Esophagus squamous epithelium (tissue), 5 donors: ENCODE results near the gene PEX12. TPM values are rescaled to one million over a fixed set of nuclear protein-coding genes. Genes with fewer than 3 reads are reported as not detected.

Experiments
- DNase-seq: peaks from one replicate; lab custom pipeline; 2025; lab: John Stamatoyannopoulos, UW
- H3K27ac ChIP-seq, 4 donors: fragments of 200-600 bp; sonication (generic); one replicate each; pipeline ENCODE4 v1.5.1; 2016 to 2019; ENCODE audit warnings: mild to moderate bottlenecking in 1 of 4
- H3K27me3 ChIP-seq, 4 donors: fragments of 200-600 bp; sonication (generic); 1 replicate in 3 of 4; 2 replicates in 1 of 4; pipeline versions ENCODE4 v1.5.1 to v1.6.0; 2017 to 2021; ENCODE audit warnings: antibody characterized with exemption in 1 of 4
- H3K36me3 ChIP-seq, 3 donors: fragments of 200-600 bp; sonication (generic); one replicate each; pipeline ENCODE4 v1.5.1; 2016 to 2019
- H3K4me1 ChIP-seq, 3 donors: fragments of 200-600 bp; sonication (generic); one replicate each; pipeline ENCODE4 v1.5.1; 2017 to 2019
- H3K4me3 ChIP-seq, 4 donors: fragments of 200-600 bp; sonication (generic); 1 replicate in 3 of 4; 2 replicates in 1 of 4; pipeline ENCODE4 v1.5.1; 2016 to 2019; ENCODE audit warnings: mild to moderate bottlenecking in 2 of 4, moderate library complexity in 1 of 4
- H3K9me3 ChIP-seq, 3 donors: fragments of 200-600 bp; sonication (generic); one replicate each; pipeline ENCODE4 v1.5.1; 2016 to 2019
- CTCF ChIP-seq, 6 experiments: fragments of 450-650 bp in 4 of 6; fragments of 200-600 bp in 2 of 6; sonication (generic) in 2 of 6; IDR thresholded peaks; one replicate each; pipeline ENCODE4 v1.5.1; 2016 to 2019; ENCODE audit warnings: antibody characterized with exemption in 6 of 6, mild to moderate bottlenecking in 4 of 6, moderate library complexity in 4 of 6
- POLR2A ChIP-seq, 4 donors: fragments of 450-650 bp; IDR thresholded peaks; one replicate each; pipeline ENCODE4 v1.6.1; 2017; ENCODE audit warnings: antibody characterized with exemption in 4 of 4, mild to moderate bottlenecking in 4 of 4, moderate library complexity in 3 of 4
- WGBS, 2 donors: methylation state at CpG; one replicate each; pipeline ENCODE4 v1.1.5; 2018; 5-methylcytosine and 5-hydroxymethylcytosine counted together
- intact Hi-C: fragments of 100-400 bp; cut with DNase I; formaldehyde crosslinking; loops from one replicate; pipeline ENCODE4 v1.15.0; 2022
- total RNA-seq, 4 donors: library from RNA; depleted of rRNA; stranded (reverse); fragments of >200 nt; gene quantifications; one replicate each; pipeline ENCODE4 v1.1.0, GENCODE V29; 2016
- donor health status: DM: yes; HTN: yes; CAD: no.

PEX12 gene
- total RNA-seq, 4 donors from 2014 or later = 0.95 to 4.4 (median 3.6) TPM

GRCh38 chr17:35557353-35557752 is 21.0 kb downstream of the PEX12 start:
- no peaks in the 10 kb centered on the region for H3K4me1 ChIP-seq
- WGBS, 2 donors = 77 to 93% methylated on average over 3 of the region's 3 CpGs
- peaks cover 0 to 71% (median 0%) of the 10 kb centered on the region in 4 donors for H3K27me3 ChIP-seq
- no peak overlapping the region for H3K4me3 ChIP-seq
- H3K27ac ChIP-seq = no peak overlapping the region
- intact Hi-C loops = no loop called here
- no peak for TF ChIP-seq POLR2A (IDR thresholded peaks at IDR 0.05)
- no peak for TF ChIP-seq CTCF (IDR thresholded peaks at IDR 0.05)
- no peak for DNase-seq
- no peaks in the 10 kb centered on the region for H3K36me3 ChIP-seq
- no peaks in the 10 kb centered on the region for H3K9me3 ChIP-seq

GRCh38 chr17:35555691-35556090 is 22.7 kb downstream of the PEX12 start:
- no peak for DNase-seq
- Histone ChIP-seq H3K9me3 (no peaks in the 10 kb centered on the region), H3K27me3 (peaks cover 0 to 74% (median 0%) of the 10 kb centered on the region in 4 donors), H3K4me3 (no peak overlapping the region), H3K27ac (no peak overlapping the region), H3K4me1 (no peaks in the 10 kb centered on the region), H3K36me3 (no peaks in the 10 kb centered on the region)
- intact Hi-C loops = no loop called here
- TF ChIP-seq POLR2A (IDR thresholded peaks at IDR 0.05) = no peak
- TF ChIP-seq CTCF (IDR thresholded peaks at IDR 0.05) = peak in 1 of 6 experiments; percentile 7
- 75 to 80% methylated on average over 5 of the region's 5 CpGs for WGBS, 2 donors

- no peak for DNase-seq
- no peaks in the 10 kb centered on the region for H3K4me1 ChIP-seq
- WGBS, 2 donors = 60 to 66% methylated on average over 5 of the region's 5 CpGs
These were observed 23.7 kb downstream of the PEX12 start for GRCh38 chr17:35554668-35555067.

GRCh38 chr17:35553310-35553709 is 25.1 kb downstream of the PEX12 start:
- DNase-seq = no peak

More at GRCh38 chr17:35554668-35555067, 23.7 kb downstream of the PEX12 start:
- intact Hi-C loops = no loop called here
- TF ChIP-seq CTCF (IDR thresholded peaks at IDR 0.05) = no peak
- TF ChIP-seq POLR2A (IDR thresholded peaks at IDR 0.05) = no peak
- Histone ChIP-seq H3K27me3 (peaks cover 0 to 64% (median 0%) of the 10 kb centered on the region in 4 donors), H3K9me3 (no peaks in the 10 kb centered on the region), H3K36me3 (no peaks in the 10 kb centered on the region), H3K27ac (no peak overlapping the region), H3K4me3 (no peak overlapping the region)

GRCh38 chr17:35548978-35549377 is 29.4 kb downstream of the PEX12 start:
- TF ChIP-seq CTCF (IDR thresholded peaks at IDR 0.05) = no peak
- TF ChIP-seq POLR2A (IDR thresholded peaks at IDR 0.05) = no peak
- intact Hi-C loops = no loop called here

More at GRCh38 chr17:35553310-35553709, 25.1 kb downstream of the PEX12 start:
- H3K27me3 ChIP-seq = peaks cover 0 to 58% (median 0%) of the 10 kb centered on the region in 4 donors
- no peaks in the 10 kb centered on the region for H3K9me3 ChIP-seq
- intact Hi-C loops = no loop called here
- H3K4me3 ChIP-seq = no peak overlapping the region
- 80 to 83% methylated on average over 4 of the region's 4 CpGs for WGBS, 2 donors
- H3K36me3 ChIP-seq = no peaks in the 10 kb centered on the region
- no peak overlapping the region for H3K27ac ChIP-seq
- TF ChIP-seq POLR2A (IDR thresholded peaks at IDR 0.05) (no peak), CTCF (IDR thresholded peaks at IDR 0.05) (no peak)
- no peaks in the 10 kb centered on the region for H3K4me1 ChIP-seq

More at GRCh38 chr17:35548978-35549377, 29.4 kb downstream of the PEX12 start:
- Histone ChIP-seq H3K4me3 (no peak overlapping the region), H3K27ac (no peak overlapping the region), H3K36me3 (no peaks in the 10 kb centered on the region), H3K4me1 (no peaks in the 10 kb centered on the region), H3K9me3 (no peaks in the 10 kb centered on the region), H3K27me3 (peaks cover 0 to 37% (median 0%) of the 10 kb centered on the region in 4 donors)
- WGBS, 2 donors = 25 to 38% methylated on average over 1 of the region's 1 CpG
- no peak for DNase-seq
